ENCODE measurements around the gene ASIC2.

- TF ChIP-seq, protein P1, sequence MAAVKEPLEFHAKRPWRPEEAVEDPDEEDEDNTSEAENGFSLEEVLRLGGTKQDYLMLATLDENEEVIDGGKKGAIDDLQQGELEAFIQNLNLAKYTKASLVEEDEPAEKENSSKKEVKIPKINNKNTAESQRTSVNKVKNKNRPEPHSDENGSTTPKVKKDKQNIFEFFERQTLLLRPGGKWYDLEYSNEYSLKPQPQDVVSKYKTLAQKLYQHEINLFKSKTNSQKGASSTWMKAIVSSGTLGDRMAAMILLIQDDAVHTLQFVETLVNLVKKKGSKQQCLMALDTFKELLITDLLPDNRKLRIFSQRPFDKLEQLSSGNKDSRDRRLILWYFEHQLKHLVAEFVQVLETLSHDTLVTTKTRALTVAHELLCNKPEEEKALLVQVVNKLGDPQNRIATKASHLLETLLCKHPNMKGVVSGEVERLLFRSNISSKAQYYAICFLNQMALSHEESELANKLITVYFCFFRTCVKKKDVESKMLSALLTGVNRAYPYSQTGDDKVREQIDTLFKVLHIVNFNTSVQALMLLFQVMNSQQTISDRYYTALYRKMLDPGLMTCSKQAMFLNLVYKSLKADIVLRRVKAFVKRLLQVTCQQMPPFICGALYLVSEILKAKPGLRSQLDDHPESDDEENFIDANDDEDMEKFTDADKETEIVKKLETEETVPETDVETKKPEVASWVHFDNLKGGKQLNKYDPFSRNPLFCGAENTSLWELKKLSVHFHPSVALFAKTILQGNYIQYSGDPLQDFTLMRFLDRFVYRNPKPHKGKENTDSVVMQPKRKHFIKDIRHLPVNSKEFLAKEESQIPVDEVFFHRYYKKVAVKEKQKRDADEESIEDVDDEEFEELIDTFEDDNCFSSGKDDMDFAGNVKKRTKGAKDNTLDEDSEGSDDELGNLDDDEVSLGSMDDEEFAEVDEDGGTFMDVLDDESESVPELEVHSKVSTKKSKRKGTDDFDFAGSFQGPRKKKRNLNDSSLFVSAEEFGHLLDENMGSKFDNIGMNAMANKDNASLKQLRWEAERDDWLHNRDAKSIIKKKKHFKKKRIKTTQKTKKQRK (IDR thresholded peaks at IDR 0.05; ENCODE audit: borderline replicate concordance, low read depth, low read length), result no peak
- no peak for TF ChIP-seq SAP30 (IDR thresholded peaks at IDR 0.05; ENCODE audit: borderline replicate concordance, insufficient read depth, low read depth, low read length, poor library complexity, severe bottlenecking)
- no peak for TF ChIP-seq CCNT2 (IDR thresholded peaks at IDR 0.05; ENCODE audit: borderline replicate concordance, extremely low read depth, insufficient read length, low read depth, low read length)
- no peak for TF ChIP-seq NR2C2 (CRISPR knock-in tag; IDR thresholded peaks at IDR 0.05)
- no peak for TF ChIP-seq NR2C2 (tag; IDR thresholded peaks at IDR 0.05)
- TF ChIP-seq MXI1 (IDR thresholded peaks at IDR 0.05; ENCODE audit: low read depth, low read length), result no peak
- no peak for TF ChIP-seq POLR2AphosphoS5 (IDR thresholded peaks at IDR 0.05; ENCODE audit: control insufficient read depth, insufficient read depth, low read depth, low read length)
- TF ChIP-seq RFX5 (IDR thresholded peaks at IDR 0.05; ENCODE audit: low read depth, low read length), result no peak
- TF ChIP-seq, protein P2, sequence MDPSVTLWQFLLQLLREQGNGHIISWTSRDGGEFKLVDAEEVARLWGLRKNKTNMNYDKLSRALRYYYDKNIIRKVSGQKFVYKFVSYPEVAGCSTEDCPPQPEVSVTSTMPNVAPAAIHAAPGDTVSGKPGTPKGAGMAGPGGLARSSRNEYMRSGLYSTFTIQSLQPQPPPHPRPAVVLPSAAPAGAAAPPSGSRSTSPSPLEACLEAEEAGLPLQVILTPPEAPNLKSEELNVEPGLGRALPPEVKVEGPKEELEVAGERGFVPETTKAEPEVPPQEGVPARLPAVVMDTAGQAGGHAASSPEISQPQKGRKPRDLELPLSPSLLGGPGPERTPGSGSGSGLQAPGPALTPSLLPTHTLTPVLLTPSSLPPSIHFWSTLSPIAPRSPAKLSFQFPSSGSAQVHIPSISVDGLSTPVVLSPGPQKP (CRISPR knock-in tag; IDR thresholded peaks at IDR 0.05), result no peak
- no peak for TF ChIP-seq GABPB2 (CRISPR knock-in tag; conservative IDR thresholded peaks at IDR 0.05)
- no peak for TF ChIP-seq ZNF431 (CRISPR knock-in tag; IDR thresholded peaks at IDR 0.05)
- TF ChIP-seq, protein P3, sequence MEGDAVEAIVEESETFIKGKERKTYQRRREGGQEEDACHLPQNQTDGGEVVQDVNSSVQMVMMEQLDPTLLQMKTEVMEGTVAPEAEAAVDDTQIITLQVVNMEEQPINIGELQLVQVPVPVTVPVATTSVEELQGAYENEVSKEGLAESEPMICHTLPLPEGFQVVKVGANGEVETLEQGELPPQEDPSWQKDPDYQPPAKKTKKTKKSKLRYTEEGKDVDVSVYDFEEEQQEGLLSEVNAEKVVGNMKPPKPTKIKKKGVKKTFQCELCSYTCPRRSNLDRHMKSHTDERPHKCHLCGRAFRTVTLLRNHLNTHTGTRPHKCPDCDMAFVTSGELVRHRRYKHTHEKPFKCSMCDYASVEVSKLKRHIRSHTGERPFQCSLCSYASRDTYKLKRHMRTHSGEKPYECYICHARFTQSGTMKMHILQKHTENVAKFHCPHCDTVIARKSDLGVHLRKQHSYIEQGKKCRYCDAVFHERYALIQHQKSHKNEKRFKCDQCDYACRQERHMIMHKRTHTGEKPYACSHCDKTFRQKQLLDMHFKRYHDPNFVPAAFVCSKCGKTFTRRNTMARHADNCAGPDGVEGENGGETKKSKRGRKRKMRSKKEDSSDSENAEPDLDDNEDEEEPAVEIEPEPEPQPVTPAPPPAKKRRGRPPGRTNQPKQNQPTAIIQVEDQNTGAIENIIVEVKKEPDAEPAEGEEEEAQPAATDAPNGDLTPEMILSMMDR (IDR thresholded peaks at IDR 0.05 in 2 of 3, conservative IDR thresholded peaks at IDR 0.05 in 1 of 3; ENCODE audit: insufficient read depth in 2 of 3, low read depth in 1 of 3, low read length in 3 of 3), result no peak
- no peak for TF ChIP-seq EZH2 (IDR thresholded peaks at IDR 0.05; ENCODE audit: borderline replicate concordance, low read depth, low read length)
These were observed 150.3 kb downstream of the ASIC2 start for GRCh38 chr17:33142705-33143299.
